HFF-Myc (cell line): ENCODE data around the gene ACAD10.
"Not testable (repeated sequence)": the region's sequence is repeated elsewhere in the genome, so short reads cannot be mapped to it uniquely, and the experiment has no call there.

Experiments used
- DNase-seq: peaks from one replicate; pipeline ENCODE4 v3.0.0-alpha.2; 2011; ENCODE audit warnings: low read depth; ENCODE audit errors: extremely low read depth
- H3K4me3 ChIP-seq: replicated peaks from 2 replicates; pipeline ENCODE4 v1.5.1; 2011; ENCODE audit warnings: low read depth, mild to moderate bottlenecking, control low read depth, low read length
- TF ChIP-seq, protein P1 (sequence below): IDR thresholded peaks from 2 replicates; pipeline ENCODE4 v1.5.1; 2012; ENCODE audit warnings: mild to moderate bottlenecking, low read depth, low read length, control low read depth; ENCODE audit errors: missing control alignments

The ACAD10 gene

DNA sequence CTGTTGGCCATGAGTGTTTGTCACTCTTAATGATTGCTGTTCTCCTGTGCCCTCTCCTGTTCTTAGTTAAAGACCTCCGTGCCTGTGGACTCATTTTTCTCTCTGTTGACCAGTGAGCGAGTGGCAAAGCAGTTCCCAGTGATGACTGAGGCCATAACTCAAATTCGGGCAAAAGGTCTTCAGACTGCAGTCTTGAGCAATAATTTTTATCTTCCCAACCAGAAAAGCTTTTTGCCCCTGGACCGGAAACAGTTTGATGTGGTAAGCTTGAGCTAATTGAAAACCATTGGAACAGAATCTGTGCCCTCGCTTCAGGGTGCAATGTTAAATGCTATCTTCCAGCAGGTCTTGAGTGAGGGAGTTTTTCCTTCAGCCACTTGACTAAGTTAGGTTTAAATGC lies 19.8 kb downstream of the ACAD10 start:
- no peak for DNase-seq
- no peak overlapping the region for H3K4me3 ChIP-seq

DNA sequence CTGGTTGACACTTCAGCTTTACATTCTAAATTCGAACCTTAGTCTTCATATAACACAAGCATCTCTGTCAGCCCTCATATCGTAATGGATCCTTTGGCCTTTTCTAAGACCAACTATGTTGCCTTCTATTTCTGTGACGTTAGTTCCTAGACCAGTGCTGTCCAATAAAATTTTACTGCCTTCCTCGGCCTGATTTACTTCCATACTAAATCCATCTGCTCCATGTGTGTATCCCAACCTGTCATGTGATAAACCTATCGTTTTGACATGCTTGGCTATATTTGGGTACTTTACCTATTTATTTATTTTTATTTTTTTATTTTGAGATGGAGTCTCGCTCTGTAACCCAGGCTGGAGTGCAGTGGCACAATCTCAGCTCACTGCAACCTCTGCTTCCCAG lies 20.3 kb downstream of the ACAD10 start:
- TF ChIP-seq, protein P1, sequence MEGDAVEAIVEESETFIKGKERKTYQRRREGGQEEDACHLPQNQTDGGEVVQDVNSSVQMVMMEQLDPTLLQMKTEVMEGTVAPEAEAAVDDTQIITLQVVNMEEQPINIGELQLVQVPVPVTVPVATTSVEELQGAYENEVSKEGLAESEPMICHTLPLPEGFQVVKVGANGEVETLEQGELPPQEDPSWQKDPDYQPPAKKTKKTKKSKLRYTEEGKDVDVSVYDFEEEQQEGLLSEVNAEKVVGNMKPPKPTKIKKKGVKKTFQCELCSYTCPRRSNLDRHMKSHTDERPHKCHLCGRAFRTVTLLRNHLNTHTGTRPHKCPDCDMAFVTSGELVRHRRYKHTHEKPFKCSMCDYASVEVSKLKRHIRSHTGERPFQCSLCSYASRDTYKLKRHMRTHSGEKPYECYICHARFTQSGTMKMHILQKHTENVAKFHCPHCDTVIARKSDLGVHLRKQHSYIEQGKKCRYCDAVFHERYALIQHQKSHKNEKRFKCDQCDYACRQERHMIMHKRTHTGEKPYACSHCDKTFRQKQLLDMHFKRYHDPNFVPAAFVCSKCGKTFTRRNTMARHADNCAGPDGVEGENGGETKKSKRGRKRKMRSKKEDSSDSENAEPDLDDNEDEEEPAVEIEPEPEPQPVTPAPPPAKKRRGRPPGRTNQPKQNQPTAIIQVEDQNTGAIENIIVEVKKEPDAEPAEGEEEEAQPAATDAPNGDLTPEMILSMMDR = no peak
- no peak overlapping the region for H3K4me3 ChIP-seq
- no peak for DNase-seq

More for the DNA sequence above, 19.8 kb downstream of the ACAD10 start:
- TF ChIP-seq, protein P1 = no peak

DNA sequence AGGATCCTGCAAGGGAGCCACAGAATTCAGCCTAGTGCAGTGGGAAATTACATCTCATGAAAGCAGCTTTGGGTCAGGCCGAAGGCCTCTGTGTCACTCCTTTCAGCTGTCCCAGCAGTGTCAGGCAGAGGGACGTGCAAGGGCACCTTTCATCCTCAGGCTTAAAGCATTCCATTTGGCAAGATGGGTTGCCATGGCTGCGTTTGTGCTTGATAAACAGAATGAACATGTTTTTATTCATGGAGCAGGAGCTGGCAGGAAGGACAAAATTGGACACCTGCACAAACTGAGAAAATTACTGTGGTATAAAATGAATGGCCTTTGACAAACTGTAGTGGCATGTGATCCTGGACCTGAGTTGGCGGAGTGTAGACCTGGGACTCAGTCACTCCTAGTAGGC lies 29.4 kb downstream of the ACAD10 start:
- TF ChIP-seq, protein P1 = no peak
- no peak for DNase-seq

DNA sequence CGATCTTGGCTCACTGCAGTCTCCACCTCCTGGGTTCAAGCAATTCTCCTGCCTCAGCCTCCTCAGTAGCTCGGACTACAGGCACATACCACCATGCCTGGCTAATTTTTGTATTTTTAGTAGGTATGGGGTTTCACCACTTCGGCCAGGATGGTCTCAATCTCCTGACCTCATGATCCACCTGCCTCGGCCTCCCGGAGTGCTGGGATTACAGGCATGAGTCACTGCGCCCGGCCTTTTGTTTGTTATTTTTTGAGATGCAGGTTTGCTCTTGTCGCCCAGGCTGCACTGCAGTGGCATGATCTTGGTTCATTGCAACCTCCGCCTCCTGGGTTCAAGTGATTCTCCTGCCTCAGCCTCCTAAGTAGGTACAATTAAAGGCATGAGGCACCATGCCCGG lies 33.5 kb downstream of the ACAD10 start:
- not testable (repeated sequence) for DNase-seq, H3K4me3 ChIP-seq

More for the DNA sequence above, 29.4 kb downstream of the ACAD10 start:
- H3K4me3 ChIP-seq = no peak overlapping the region

DNA sequence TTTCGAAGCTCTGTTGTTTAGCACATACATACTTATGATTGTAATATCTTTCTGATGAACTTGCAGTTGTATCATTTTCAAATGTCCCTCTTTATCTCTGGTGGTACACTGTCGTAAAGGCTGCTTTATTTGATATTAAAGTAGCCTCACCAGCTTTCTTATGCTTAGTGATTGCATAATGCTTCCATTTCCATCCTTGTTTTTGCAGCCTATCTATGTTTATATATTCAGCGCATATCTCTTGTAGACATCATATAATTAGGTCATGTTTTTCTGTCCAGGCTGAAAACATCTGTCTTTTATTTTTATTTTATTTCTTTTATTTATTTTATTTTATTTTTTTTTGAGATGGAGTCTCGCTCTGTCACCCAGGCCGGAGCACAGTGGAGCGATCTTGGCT lies 34.6 kb downstream of the ACAD10 start:
- TF ChIP-seq, protein P1 = no peak
- H3K4me3 ChIP-seq = no peak overlapping the region
- DNase-seq = no peak

DNA sequence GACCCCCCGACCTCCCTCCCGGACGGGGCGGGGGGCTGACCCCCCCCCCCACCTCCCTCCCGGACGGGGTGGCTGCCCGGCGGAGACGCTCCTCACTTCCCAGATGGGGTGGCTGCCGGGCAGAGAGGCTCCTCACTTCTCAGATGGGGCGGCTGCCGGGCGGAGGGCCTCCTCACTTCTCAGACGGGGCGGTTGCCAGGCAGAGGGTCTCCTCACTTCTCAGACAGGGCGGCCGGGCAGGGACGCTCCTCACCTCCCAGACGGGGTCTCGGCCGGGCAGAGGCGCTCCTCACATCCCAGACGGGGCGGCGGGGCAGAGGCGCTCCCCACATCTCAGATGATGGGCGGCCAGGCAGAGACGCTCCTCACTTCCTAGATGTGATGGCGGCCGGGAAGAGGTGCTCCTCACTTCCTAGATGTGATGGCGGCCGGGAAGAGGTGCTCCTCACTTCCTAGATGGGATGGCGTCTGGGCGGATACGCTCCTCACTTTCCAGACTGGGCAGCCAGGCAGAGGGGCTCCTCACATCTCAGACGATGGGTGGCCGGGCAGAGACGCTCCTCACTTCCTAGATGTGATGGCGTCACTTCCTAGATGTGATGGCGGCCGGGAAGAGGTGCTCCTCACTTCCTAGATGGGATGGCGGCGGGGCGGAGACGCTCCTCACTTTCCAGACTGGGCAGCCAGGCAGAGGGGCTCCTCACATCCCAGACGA lies 38.0 kb downstream of the ACAD10 start:
- DNase-seq, H3K4me3 ChIP-seq: not testable (repeated sequence)

DNA sequence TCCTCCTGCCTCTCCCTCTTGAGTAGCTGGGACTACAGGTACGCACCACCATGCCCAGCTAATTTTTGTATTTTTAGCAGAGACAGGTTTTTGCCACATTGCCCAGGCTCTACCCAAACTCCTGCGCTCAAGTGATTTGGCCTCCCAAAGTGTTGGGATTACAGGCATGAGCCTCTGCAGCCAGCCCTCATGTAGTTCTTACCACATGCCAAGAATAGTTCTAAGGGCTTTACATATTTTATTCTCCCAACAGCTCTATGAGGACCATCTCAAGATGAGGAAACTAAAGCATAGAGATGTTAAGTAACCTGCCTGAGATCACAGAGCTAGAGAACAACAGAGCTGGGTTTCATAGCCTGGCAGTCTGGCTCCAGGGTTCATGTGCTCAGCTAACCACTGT lies 42.9 kb downstream of the ACAD10 start:
- TF ChIP-seq, protein P1 = no peak
- no peak overlapping the region for H3K4me3 ChIP-seq
- DNase-seq = no peak

DNA sequence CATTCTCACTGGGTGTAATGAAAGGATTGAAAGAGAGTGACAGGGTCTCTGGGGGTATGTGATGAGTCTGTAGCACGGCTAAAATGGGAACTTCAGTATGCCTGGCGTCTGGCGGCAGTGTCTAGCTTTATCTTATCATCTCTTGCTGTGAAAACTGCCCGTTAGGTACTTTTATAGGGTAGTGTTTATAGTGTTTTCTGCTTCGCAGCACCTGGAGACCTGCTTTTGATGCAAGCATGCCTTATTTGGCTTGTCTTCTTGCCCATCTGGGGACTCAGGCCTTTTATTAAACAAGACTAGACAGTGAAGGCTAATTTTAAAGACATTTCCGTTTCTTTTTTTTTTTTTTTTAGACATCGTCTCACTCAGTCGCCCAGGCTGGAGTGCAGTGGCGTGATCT lies 44.6 kb downstream of the ACAD10 start:
- TF ChIP-seq, protein P1 = no peak
- no peak for DNase-seq
- H3K4me3 ChIP-seq = no peak overlapping the region
